HFF-Myc (cell line): Measurements from ENCODE around the gene SLC5A2.

Source experiments
- DNase-seq: peaks from one replicate; pipeline ENCODE4 v3.0.0-alpha.2; 2011; ENCODE audit warnings: low read depth; ENCODE audit errors: extremely low read depth
- H3K4me3 ChIP-seq: replicated peaks from 2 replicates; pipeline ENCODE4 v1.5.1; 2011; ENCODE audit warnings: low read depth, mild to moderate bottlenecking, control low read depth, low read length
- CTCF ChIP-seq: IDR thresholded peaks from 2 replicates; pipeline ENCODE4 v1.5.1; 2012; ENCODE audit warnings: mild to moderate bottlenecking, low read depth, low read length, control low read depth; ENCODE audit errors: missing control alignments

SLC5A2 gene

GRCh38 chr16:31484491-31485171 is 1.7 kb downstream of the SLC5A2 start:
- no peak overlapping the region for H3K4me3 ChIP-seq
- TF ChIP-seq CTCF: no peak
- no peak for DNase-seq

- DNase-seq: no peak
These were observed 2.6 kb downstream of the SLC5A2 start for GRCh38 chr16:31485571-31485970.

GRCh38 chr16:31486045-31486444 is 3.1 kb downstream of the SLC5A2 start:
- no peak for TF ChIP-seq CTCF
- no peak overlapping the region for H3K4me3 ChIP-seq
- no peak for DNase-seq

More at GRCh38 chr16:31485571-31485970, 2.6 kb downstream of the SLC5A2 start:
- no peak for TF ChIP-seq CTCF
- H3K4me3 ChIP-seq: no peak overlapping the region

GRCh38 chr16:31487071-31487719 is 4.3 kb downstream of the SLC5A2 start:
- DNase-seq: no peak
- peak overlapping the region; percentile 34 for H3K4me3 ChIP-seq
- TF ChIP-seq CTCF: no peak

GRCh38 chr16:31487720-31488467 is 5.0 kb downstream of the SLC5A2 start:
- DNase-seq: no peak

More at GRCh38 chr16:31487720-31488467, 5.0 kb downstream of the SLC5A2 start:
- peak overlapping the region; percentile 34 for H3K4me3 ChIP-seq
- no peak for TF ChIP-seq CTCF
